Stimulated activated memory B cell treated with anti-CD40 and anti-IgM and Interleukin-4, amounts not matched to agents 10 μg/mL and 1 μg/mL and 100 μg/mL, for 72 hours (primary cell): ENCODE measurements around the gene DIP2C.

ENCODE experiments used
- ATAC-seq: fragments of 150-1000 bp; cut with Tn5 transposase; 2 replicates; pipeline ENCODE4 v1.10.0; 2021
- H3K27ac Mint-ChIP-seq: one replicate; pipeline ENCODE4 v1.8.0; 2022; ENCODE audit warnings: mild to moderate bottlenecking, mixed read lengths
- H3K27me3 Mint-ChIP-seq: one replicate; pipeline ENCODE4 v1.8.0; 2022; ENCODE audit warnings: mixed read lengths
- H3K36me3 Mint-ChIP-seq: one replicate; pipeline ENCODE4 v1.8.0; 2022; ENCODE audit warnings: mixed read lengths
- H3K4me1 Mint-ChIP-seq: one replicate; pipeline ENCODE4 v1.8.0; 2022; ENCODE audit warnings: mixed read lengths
- H3K4me3 Mint-ChIP-seq: one replicate; pipeline ENCODE4 v1.8.0; 2022; ENCODE audit warnings: mild to moderate bottlenecking, moderate library complexity, mixed read lengths
- H3K9me3 Mint-ChIP-seq: one replicate; pipeline ENCODE4 v1.8.0; 2022; ENCODE audit warnings: mixed read lengths

Gene DIP2C

GRCh38 chr10:391847-392704 lies 297.4 kb downstream of the DIP2C start:
- no peak for ATAC-seq
- Mint-ChIP-seq H3K36me3 (no peaks in the 10 kb centered on the region), H3K9me3 (peaks cover 3% of the 10 kb centered on the region), H3K4me1 (peaks cover 17% of the 10 kb centered on the region), H3K27ac (no peak overlapping the region), H3K27me3 (peaks cover 8% of the 10 kb centered on the region), H3K4me3 (no peak overlapping the region)

- no peak for ATAC-seq
- Mint-ChIP-seq H3K4me1 (peaks cover 16% of the 10 kb centered on the region), H3K27ac (no peak overlapping the region), H3K9me3 (peaks cover 3% of the 10 kb centered on the region), H3K27me3 (peaks cover 8% of the 10 kb centered on the region), H3K36me3 (no peaks in the 10 kb centered on the region), H3K4me3 (no peak overlapping the region)
These were observed 298.2 kb downstream of the DIP2C start for GRCh38 chr10:391305-391704.

GRCh38 chr10:390449-391100 lies 298.9 kb downstream of the DIP2C start:
- ATAC-seq: no peak
- H3K36me3 Mint-ChIP-seq: no peaks in the 10 kb centered on the region
- H3K4me3 Mint-ChIP-seq: no peak overlapping the region
- peaks cover 16% of the 10 kb centered on the region for H3K4me1 Mint-ChIP-seq
- peaks cover 15% of the 10 kb centered on the region for H3K27me3 Mint-ChIP-seq
- peaks cover 3% of the 10 kb centered on the region for H3K9me3 Mint-ChIP-seq
- H3K27ac Mint-ChIP-seq: no peak overlapping the region

- Mint-ChIP-seq H3K4me3 (no peak overlapping the region), H3K27ac (no peak overlapping the region)
These were observed 299.5 kb downstream of the DIP2C start for GRCh38 chr10:389836-390448.

DNA sequence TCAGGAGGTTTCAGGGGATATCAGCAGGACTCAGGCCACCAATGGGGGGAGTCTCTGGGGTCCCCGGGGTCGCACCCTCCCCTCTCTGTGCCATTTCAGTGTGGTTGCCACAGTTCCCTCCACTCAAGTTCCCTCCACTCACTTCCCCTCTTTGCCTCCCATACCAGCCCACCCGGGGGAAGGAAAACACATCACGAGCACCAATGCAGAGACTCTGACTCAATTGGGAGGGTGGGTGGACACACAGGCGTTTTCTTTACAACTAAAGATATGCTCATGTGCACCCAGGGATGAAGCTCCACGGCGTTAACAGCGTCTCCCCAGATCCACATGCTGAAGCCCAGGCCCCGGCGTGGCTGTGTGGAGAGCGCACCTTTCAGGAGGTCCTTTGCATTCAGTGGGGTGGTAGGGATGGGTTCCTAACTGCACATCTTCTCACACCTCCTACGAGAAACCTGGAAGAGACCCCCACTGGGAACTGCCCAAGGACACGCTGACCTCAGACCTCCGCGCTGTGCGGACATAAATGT lies 300.1 kb downstream of the DIP2C start:
- Mint-ChIP-seq H3K4me1 (peaks cover 11% of the 10 kb centered on the region), H3K27me3 (peaks cover 25% of the 10 kb centered on the region), H3K9me3 (peaks cover 3% of the 10 kb centered on the region), H3K36me3 (no peaks in the 10 kb centered on the region), H3K27ac (no peak overlapping the region), H3K4me3 (no peak overlapping the region)
- no peak for ATAC-seq

More at GRCh38 chr10:389836-390448, 299.5 kb downstream of the DIP2C start:
- ATAC-seq: no peak
- H3K27me3 Mint-ChIP-seq: peaks cover 19% of the 10 kb centered on the region
- H3K36me3 Mint-ChIP-seq: no peaks in the 10 kb centered on the region
- peaks cover 3% of the 10 kb centered on the region for H3K9me3 Mint-ChIP-seq
- H3K4me1 Mint-ChIP-seq: peaks cover 16% of the 10 kb centered on the region

DNA sequence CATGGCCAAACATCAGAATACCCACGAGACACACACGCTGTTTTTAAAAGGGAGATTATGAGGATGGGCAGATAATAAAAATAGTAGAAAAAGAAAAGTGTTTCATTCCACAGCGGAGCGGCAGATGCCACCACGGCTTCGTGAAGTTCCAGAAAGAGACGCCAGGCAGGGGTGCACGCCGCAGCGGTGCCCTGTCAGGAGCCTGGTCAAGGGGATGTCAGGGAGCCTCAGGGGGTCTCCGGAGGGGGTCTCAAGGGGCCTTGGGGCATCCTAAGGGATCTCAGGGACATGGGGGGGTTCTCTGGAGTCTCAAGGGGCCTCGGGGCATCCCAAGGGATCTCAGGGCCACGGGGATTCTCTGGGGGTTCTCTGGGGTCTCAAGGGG lies 300.8 kb downstream of the DIP2C start:
- peaks cover 3% of the 10 kb centered on the region for H3K9me3 Mint-ChIP-seq
- no peak overlapping the region for H3K4me3 Mint-ChIP-seq
- peaks cover 8% of the 10 kb centered on the region for H3K4me1 Mint-ChIP-seq
- ATAC-seq: no peak
- no peaks in the 10 kb centered on the region for H3K36me3 Mint-ChIP-seq
- H3K27me3 Mint-ChIP-seq: peaks cover 26% of the 10 kb centered on the region
- no peak overlapping the region for H3K27ac Mint-ChIP-seq

- peaks cover 25% of the 10 kb centered on the region for H3K27me3 Mint-ChIP-seq
- H3K36me3 Mint-ChIP-seq: no peaks in the 10 kb centered on the region
- no peak for ATAC-seq
These were observed 301.4 kb downstream of the DIP2C start for GRCh38 chr10:387909-388660.

DNA sequence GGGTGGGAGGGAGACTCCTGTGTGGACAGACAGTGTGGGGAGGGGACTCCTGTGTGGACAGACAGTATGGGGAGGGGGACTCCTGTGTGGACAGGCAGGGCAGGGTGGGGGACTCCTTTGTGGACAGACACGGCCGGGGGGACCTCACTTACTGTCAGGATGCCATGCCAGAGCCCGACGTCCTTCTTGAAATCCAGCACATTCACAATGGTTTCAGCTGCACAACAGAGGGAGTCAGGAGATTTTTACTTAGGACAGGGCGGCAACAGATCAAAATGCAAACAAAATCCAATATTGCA lies 301.9 kb downstream of the DIP2C start:
- Mint-ChIP-seq H3K27me3 (peaks cover 20% of the 10 kb centered on the region), H3K9me3 (no peaks in the 10 kb centered on the region), H3K4me1 (peaks cover 8% of the 10 kb centered on the region), H3K4me3 (no peak overlapping the region), H3K36me3 (no peaks in the 10 kb centered on the region), H3K27ac (no peak overlapping the region)
- ATAC-seq: no peak

More at GRCh38 chr10:387909-388660, 301.4 kb downstream of the DIP2C start:
- peaks cover 3% of the 10 kb centered on the region for H3K9me3 Mint-ChIP-seq
- H3K4me1 Mint-ChIP-seq: peaks cover 8% of the 10 kb centered on the region
- H3K4me3 Mint-ChIP-seq: no peak overlapping the region
- no peak overlapping the region for H3K27ac Mint-ChIP-seq

GRCh38 chr10:386771-387592 lies 302.5 kb downstream of the DIP2C start:
- Mint-ChIP-seq H3K27ac (no peak overlapping the region), H3K4me3 (no peak overlapping the region), H3K36me3 (peaks cover under 1% of the 10 kb centered on the region), H3K9me3 (no peaks in the 10 kb centered on the region), H3K4me1 (peaks cover 8% of the 10 kb centered on the region), H3K27me3 (peaks cover 19% of the 10 kb centered on the region)
- no peak for ATAC-seq

GRCh38 chr10:385571-386300 lies 303.7 kb downstream of the DIP2C start:
- no peak overlapping the region for H3K4me3 Mint-ChIP-seq
- ATAC-seq: no peak
- peaks cover 14% of the 10 kb centered on the region for H3K4me1 Mint-ChIP-seq

DNA sequence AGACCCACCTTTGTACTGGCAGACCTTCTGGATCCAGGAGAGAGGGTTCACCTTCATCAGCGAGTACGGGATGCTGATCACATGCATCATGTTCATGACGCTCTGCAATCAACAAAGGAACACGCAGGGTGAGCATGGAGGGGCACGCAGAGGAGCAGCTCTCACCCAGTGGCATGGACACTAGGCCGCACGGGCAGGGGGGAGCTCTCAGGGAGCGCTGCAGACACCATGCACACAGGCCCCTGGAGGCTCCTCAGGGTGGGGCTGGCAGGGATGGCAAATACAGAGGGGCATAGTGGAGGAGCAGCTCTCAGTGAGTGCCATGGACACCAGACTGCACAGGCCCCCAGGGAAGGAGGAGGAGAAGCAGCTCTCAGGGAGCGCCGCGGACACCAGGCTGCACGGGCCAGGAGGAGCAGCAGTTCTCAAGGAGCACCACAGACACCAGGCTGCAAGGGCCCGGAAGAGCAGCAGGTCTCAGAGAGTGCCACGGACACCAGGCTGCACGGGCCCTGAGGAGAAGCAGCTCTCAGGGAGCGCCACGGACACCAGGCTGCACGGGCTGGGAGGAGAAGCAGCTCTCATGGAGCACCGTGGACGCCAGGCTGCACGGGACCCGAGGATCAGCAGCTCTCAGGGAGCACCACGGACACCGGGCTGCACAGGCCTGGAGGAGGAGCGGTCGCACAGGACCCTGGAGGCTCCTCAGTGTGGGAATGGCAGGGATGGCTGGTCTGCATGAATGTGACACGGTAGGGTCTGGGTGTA lies 304.7 kb downstream of the DIP2C start:
- H3K27ac Mint-ChIP-seq: no peak overlapping the region
- peaks cover 14% of the 10 kb centered on the region for H3K4me1 Mint-ChIP-seq
- ATAC-seq: no peak
- H3K9me3 Mint-ChIP-seq: peaks cover 3% of the 10 kb centered on the region
- H3K4me3 Mint-ChIP-seq: no peak overlapping the region
- H3K27me3 Mint-ChIP-seq: peaks cover 19% of the 10 kb centered on the region
- H3K36me3 Mint-ChIP-seq: peaks cover 10% of the 10 kb centered on the region

More at GRCh38 chr10:385571-386300, 303.7 kb downstream of the DIP2C start:
- Mint-ChIP-seq H3K27me3 (peaks cover 19% of the 10 kb centered on the region), H3K36me3 (peaks cover 10% of the 10 kb centered on the region), H3K9me3 (peaks cover 3% of the 10 kb centered on the region), H3K27ac (no peak overlapping the region)

DNA sequence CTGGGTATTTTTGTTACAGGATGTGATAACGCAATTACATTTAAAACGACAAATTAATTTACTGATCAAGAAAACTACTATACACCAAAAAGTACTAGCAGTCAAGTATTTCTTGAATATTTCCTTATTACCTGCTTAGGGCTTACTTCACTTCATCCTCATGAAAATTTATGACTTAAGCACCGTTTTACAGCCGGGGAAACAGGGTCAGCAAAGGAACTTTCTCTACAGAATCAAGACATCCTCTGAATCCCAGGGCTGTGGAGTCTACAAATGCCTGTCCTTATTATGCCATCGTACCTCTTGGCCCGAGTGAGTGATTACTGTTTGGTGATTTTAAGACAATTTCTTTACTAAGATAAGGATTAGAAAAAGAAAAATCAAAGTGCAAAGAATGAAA lies 305.9 kb downstream of the DIP2C start:
- H3K4me1 Mint-ChIP-seq: peaks cover 14% of the 10 kb centered on the region
- peaks cover 3% of the 10 kb centered on the region for H3K9me3 Mint-ChIP-seq
- no peak overlapping the region for H3K27ac Mint-ChIP-seq
- H3K36me3 Mint-ChIP-seq: peaks cover 10% of the 10 kb centered on the region
- H3K4me3 Mint-ChIP-seq: no peak overlapping the region
- no peak for ATAC-seq
- peaks cover 19% of the 10 kb centered on the region for H3K27me3 Mint-ChIP-seq

DNA sequence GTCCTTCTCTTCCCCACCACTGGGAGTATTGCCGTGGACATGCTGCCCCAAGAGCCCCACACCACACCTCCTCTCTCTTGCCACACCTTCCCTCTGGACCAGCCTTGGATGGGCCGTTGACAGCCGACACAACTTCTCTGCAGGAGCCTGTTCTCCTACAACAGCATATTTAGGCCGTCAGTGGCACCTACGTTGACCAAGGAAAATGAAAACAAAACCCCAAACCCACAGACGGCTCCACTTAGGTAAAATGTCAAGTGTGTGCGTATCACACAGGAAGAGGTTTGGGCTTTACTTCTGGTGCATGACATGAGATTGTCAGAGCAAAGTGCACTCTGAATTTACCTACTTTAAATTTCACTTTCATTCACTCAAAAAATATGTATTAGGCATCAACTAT lies 307.7 kb downstream of the DIP2C start:
- Mint-ChIP-seq H3K4me1 (peaks cover 6% of the 10 kb centered on the region), H3K4me3 (no peak overlapping the region), H3K9me3 (peaks cover 3% of the 10 kb centered on the region), H3K36me3 (peaks cover 10% of the 10 kb centered on the region), H3K27ac (no peak overlapping the region), H3K27me3 (peaks cover 19% of the 10 kb centered on the region)
- ATAC-seq: peak; percentile 61
